Measurements from ENCODE around the gene ADARB2.

The ADARB2 gene

DNA sequence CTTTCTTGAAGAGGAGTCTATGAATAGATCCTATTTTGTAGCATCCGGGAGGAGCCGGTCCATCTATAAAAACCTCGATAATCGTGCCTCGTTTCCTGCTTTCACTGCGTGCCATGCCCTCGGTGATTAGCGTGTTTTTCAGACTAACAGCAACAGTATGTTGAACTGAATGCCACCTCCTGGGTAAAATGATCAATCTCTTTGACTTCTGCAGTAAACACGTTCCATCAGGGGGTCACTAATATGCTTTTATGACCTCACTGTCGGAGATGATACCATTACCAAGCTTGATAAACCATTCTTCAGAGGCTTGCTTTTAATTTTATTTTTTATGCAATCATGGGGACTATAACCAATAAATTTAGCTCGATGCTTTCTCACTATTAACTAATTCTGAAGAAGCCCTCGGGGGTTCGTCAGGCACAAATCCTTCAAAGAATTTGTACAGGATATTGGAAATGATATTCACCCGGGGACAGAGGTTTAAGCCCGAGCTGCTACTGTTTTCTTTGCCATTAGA, 228.3 kb downstream of the ADARB2 start:
- TF ChIP-seq, protein P1, sequence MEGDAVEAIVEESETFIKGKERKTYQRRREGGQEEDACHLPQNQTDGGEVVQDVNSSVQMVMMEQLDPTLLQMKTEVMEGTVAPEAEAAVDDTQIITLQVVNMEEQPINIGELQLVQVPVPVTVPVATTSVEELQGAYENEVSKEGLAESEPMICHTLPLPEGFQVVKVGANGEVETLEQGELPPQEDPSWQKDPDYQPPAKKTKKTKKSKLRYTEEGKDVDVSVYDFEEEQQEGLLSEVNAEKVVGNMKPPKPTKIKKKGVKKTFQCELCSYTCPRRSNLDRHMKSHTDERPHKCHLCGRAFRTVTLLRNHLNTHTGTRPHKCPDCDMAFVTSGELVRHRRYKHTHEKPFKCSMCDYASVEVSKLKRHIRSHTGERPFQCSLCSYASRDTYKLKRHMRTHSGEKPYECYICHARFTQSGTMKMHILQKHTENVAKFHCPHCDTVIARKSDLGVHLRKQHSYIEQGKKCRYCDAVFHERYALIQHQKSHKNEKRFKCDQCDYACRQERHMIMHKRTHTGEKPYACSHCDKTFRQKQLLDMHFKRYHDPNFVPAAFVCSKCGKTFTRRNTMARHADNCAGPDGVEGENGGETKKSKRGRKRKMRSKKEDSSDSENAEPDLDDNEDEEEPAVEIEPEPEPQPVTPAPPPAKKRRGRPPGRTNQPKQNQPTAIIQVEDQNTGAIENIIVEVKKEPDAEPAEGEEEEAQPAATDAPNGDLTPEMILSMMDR (IDR thresholded peaks at IDR 0.05) = no peak
- TF ChIP-seq ZFX (IDR thresholded peaks at IDR 0.05; ENCODE audit: borderline replicate concordance) = no peak
- H3K27ac ChIP-seq = no peak overlapping the region

DNA sequence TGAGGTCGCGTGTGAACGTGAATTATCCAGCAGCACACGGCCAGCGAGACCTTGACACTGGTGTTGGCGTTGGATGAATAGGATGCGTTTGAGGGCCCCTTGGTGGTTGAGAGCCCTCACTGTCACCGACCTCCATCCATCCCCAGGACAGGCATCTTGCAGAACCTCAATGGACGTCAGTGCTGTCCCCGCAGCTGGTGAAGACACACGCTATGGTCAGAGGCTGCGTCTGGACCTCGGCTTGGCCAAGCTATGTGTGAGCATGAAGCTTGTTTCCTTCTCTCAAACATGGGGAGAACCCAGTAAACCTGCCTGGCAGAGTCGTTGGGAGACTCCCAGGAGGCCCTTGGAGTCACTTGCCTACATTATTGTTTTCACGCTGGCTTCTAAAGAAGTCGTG, 229.2 kb downstream of the ADARB2 start:
- no peak overlapping the region for H3K27ac ChIP-seq
- TF ChIP-seq, protein P1 (IDR thresholded peaks at IDR 0.05) = no peak
- no peak for TF ChIP-seq ZFX (IDR thresholded peaks at IDR 0.05; ENCODE audit: borderline replicate concordance)

DNA sequence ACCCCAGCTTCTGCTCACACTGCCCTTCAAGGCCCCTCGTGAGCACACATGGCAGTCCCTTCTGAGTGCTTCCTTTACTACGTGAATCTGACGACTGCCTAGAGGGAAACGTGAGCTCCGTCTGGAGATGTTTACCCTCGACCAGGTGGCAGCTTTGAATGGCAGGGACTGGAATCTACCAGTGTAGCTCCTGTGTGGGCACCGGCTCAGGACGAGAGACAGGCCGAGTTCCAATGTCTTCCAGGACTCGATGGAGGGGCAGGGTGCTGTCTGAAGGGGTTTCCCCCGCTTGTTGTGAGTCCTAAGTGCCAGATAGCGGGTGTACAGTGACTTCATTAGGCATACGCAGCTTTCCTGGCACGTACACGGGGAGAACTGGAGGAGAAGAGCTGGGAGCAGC, 229.9 kb downstream of the ADARB2 start:
- TF ChIP-seq, protein P1 (IDR thresholded peaks at IDR 0.05) = no peak
- no peak for TF ChIP-seq ZFX (IDR thresholded peaks at IDR 0.05; ENCODE audit: borderline replicate concordance)
- no peak overlapping the region for H3K27ac ChIP-seq

DNA sequence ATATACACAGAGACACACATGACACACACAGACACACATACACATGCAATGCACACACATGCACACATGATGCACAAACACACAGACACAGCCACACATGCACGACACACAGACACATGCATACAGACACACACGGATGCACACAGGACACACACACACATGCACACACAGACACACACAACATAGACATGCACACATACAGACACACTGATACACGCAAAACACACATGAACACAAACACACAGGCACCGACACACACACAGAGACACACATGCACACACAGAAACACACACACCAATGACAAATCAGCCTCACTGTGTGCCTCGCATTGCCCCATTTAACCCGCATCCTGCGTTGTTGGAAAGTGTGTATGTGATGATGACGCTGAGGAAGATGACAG, 232.4 kb downstream of the ADARB2 start:
- TF ChIP-seq, protein P1 (IDR thresholded peaks at IDR 0.05) = no peak
- H3K27ac ChIP-seq = no peak overlapping the region

DNA sequence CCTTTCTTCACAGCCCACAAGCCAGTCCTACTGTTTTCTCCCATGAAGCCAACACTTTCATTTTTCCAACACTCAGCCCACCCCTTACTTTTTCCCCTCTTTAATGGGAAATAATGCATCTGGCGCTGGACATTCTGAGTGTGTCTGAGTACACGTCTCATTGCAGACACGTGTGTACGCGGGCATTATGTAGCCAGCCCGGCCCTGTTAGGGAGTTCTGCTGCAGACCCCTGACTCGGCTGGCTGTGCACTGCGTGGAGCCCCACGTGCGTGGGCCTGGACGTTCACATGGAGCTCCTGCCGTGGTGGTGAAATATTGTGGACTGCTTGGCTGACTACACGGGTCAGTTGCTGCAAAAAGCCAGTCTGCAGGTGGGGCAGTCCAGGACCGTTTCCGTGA, 233.0 kb downstream of the ADARB2 start:
- TF ChIP-seq ZFX (IDR thresholded peaks at IDR 0.05; ENCODE audit: borderline replicate concordance) = no peak
- TF ChIP-seq, protein P1 (IDR thresholded peaks at IDR 0.05) = no peak
- no peak overlapping the region for H3K27ac ChIP-seq

DNA sequence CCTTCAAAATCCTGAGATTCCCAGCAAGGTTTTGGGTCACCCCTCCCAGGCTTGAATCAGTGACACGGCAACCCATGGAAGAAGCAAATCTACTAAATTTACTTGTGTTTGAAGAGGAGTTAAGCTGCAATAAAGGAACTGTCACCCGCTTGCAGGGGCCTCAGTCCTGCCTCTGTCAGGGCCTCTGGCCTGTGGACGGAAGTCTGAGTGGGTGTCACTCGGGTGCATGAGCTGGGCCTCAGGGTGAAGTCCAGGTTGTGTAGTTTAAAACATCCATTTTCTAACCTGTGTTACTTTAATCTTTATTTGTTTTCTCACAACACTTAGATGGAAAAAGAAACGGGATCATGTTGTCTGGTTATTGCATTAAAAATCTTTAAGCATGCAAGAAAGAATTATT, 234.9 kb downstream of the ADARB2 start:
- TF ChIP-seq, protein P1 (IDR thresholded peaks at IDR 0.05) = no peak
- TF ChIP-seq ZFX (IDR thresholded peaks at IDR 0.05; ENCODE audit: borderline replicate concordance) = no peak
- no peak overlapping the region for H3K27ac ChIP-seq

DNA sequence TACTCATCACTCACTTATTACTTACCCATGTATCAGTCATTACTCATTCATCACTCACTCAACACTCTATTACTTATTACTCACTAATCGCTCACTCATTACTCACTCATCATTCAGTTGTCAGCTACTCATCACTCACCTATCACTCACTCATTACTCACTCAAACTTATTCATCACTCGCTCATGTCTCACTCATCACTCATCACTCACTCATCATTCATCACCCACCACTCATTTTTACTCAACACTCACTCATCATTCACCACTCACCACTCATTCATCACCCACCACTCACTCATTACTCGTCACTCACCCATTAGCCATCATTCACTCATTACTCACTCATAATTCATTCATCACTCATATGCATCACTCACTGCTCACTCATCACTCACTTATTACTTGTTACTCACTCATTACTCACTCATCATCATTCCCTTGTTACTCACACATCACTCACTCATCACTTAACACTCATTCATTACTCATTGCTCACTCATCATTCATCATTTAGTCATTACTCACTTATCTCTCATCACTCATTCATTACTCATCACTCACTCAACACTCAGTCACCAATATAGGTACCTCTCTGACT, 237.9 kb downstream of the ADARB2 start:
- H3K27ac ChIP-seq = no peak overlapping the region

More for the DNA sequence above, 237.9 kb downstream of the ADARB2 start:
- TF ChIP-seq ZFX (IDR thresholded peaks at IDR 0.05; ENCODE audit: borderline replicate concordance) = no peak
- TF ChIP-seq, protein P1 (IDR thresholded peaks at IDR 0.05) = no peak
